ENCODE measurements around the gene SLC35F4.

DNA sequence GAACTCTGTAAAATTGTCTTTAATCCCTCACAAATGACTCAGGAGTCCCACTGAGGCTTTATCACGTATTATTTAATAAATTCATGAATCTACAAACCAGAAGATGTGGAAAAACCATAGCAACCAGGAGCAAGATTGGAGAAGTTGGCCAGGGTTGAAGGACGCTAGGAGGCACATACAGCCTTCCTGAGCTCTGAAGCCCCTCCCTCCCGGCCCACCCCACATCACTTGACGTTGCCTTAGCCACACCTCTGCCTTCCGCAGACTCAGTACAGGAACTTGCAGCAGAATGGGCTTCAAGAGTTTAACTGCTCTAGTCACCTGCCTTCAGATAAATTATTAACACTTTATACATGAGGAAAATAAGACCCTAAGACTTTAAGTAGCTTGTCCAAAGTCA, 33.9 kb downstream of the SLC35F4 start:
- TF ChIP-seq TAF1 (IDR thresholded peaks at IDR 0.05; ENCODE audit: low read depth) (no peak), RAD21 (conservative IDR thresholded peaks at IDR 0.05) (no peak), MXI1 (conservative IDR thresholded peaks at IDR 0.05; ENCODE audit: poor library complexity, severe bottlenecking) (no peak), EP300 (conservative IDR thresholded peaks at IDR 0.05; ENCODE audit: poor library complexity, severe bottlenecking) (no peak), EZH2 (IDR thresholded peaks at IDR 0.05; ENCODE audit: borderline replicate concordance, insufficient read depth, low read length, poor library complexity, severe bottlenecking) (no peak), POLR2AphosphoS5 (IDR thresholded peaks at IDR 0.05) (no peak), SMC3 (conservative IDR thresholded peaks at IDR 0.05; ENCODE audit: poor library complexity) (no peak)
- TF ChIP-seq, protein P1, sequence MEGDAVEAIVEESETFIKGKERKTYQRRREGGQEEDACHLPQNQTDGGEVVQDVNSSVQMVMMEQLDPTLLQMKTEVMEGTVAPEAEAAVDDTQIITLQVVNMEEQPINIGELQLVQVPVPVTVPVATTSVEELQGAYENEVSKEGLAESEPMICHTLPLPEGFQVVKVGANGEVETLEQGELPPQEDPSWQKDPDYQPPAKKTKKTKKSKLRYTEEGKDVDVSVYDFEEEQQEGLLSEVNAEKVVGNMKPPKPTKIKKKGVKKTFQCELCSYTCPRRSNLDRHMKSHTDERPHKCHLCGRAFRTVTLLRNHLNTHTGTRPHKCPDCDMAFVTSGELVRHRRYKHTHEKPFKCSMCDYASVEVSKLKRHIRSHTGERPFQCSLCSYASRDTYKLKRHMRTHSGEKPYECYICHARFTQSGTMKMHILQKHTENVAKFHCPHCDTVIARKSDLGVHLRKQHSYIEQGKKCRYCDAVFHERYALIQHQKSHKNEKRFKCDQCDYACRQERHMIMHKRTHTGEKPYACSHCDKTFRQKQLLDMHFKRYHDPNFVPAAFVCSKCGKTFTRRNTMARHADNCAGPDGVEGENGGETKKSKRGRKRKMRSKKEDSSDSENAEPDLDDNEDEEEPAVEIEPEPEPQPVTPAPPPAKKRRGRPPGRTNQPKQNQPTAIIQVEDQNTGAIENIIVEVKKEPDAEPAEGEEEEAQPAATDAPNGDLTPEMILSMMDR (IDR thresholded peaks at IDR 0.05; ENCODE audit: poor library complexity, severe bottlenecking): no peak
- TF ChIP-seq, protein P2, sequence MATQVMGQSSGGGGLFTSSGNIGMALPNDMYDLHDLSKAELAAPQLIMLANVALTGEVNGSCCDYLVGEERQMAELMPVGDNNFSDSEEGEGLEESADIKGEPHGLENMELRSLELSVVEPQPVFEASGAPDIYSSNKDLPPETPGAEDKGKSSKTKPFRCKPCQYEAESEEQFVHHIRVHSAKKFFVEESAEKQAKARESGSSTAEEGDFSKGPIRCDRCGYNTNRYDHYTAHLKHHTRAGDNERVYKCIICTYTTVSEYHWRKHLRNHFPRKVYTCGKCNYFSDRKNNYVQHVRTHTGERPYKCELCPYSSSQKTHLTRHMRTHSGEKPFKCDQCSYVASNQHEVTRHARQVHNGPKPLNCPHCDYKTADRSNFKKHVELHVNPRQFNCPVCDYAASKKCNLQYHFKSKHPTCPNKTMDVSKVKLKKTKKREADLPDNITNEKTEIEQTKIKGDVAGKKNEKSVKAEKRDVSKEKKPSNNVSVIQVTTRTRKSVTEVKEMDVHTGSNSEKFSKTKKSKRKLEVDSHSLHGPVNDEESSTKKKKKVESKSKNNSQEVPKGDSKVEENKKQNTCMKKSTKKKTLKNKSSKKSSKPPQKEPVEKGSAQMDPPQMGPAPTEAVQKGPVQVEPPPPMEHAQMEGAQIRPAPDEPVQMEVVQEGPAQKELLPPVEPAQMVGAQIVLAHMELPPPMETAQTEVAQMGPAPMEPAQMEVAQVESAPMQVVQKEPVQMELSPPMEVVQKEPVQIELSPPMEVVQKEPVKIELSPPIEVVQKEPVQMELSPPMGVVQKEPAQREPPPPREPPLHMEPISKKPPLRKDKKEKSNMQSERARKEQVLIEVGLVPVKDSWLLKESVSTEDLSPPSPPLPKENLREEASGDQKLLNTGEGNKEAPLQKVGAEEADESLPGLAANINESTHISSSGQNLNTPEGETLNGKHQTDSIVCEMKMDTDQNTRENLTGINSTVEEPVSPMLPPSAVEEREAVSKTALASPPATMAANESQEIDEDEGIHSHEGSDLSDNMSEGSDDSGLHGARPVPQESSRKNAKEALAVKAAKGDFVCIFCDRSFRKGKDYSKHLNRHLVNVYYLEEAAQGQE (IDR thresholded peaks at IDR 0.05; ENCODE audit: borderline replicate concordance): no peak

Measured in neural cell (in vitro differentiated cells).